Endometrium (tissue), 2 donors: ENCODE results near the gene SULT2B1.
A peak's percentile ranks its signal among the peaks of the same experiment; 100 is the strongest.
"Not testable (repeated sequence)": the region's sequence is repeated elsewhere in the genome, so short reads cannot be mapped to it uniquely, and the experiment has no call there.

Source experiments
- FAIRE-seq: peaks from 2 replicates; lab custom pipeline; 2012; peaks lifted over from hg19 to GRCh38; lab: Jason Lieb, UNC
- donor health status: control.
- donor health status: control.

The SULT2B1 gene

GRCh38 chr19:48618916-48619691 is 67.1 kb downstream of the SULT2B1 start, which contains the start of the genes RPL18 and SPHK2:
TSS of gene RPL18 (minus strand) at chr19:48619178. CDS start at chr19:48619143, 35 bp downstream.
TSS of gene SPHK2 (plus strand) at chr19:48619506. CDS start at chr19:48620515, 1,009 bp downstream.
- peak; percentile 96 for FAIRE-seq

DNA sequence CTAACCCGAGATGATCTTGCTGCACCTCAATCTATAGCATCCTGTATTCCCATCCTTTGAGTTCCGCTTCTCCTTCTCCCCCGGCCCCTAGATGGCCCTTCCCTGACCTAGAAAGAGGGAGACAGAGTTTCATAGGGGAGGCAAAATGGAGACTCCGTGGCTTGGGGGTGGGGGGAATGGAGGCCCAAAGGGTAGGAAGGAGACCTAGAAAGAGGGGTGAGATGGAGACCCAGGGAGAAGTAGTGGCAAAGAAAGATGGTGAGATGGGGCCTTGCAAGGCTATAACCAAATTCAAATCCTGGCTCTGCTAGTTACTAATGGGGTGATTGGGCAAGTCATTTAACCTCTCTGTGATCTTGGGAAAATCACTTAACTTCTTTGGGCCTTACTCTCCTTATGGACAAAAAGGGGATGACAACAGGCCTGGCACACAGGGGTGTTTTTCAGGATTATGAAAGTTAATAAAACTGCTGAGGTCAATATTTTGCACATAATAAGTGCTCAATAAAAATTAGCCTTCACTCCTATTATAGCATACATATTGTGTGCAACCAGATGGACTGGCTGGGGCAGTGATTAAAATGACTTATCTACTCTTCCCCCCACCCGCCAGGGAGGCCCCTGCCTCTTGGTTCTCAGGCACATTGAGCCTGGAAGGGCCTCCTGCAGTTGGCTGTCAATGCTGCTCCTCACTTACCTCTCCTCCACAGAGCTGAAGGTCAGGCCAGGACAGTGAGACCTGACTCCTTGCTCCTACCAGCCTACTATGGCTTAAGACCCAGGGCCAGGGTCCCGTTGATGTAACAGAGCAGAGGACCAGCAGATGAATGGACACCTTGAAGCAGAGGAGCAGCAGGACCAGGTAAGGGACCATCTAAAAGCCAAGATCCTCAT is 68.0 kb downstream of the SULT2B1 start:
- no peak for FAIRE-seq

- FAIRE-seq: no peak
Measured at GRCh38 chr19:48623556-48624066, 71.6 kb downstream of the SULT2B1 start.

GRCh38 chr19:48624067-48624594 is 72.2 kb downstream of the SULT2B1 start:
- FAIRE-seq: peak; percentile 69

DNA sequence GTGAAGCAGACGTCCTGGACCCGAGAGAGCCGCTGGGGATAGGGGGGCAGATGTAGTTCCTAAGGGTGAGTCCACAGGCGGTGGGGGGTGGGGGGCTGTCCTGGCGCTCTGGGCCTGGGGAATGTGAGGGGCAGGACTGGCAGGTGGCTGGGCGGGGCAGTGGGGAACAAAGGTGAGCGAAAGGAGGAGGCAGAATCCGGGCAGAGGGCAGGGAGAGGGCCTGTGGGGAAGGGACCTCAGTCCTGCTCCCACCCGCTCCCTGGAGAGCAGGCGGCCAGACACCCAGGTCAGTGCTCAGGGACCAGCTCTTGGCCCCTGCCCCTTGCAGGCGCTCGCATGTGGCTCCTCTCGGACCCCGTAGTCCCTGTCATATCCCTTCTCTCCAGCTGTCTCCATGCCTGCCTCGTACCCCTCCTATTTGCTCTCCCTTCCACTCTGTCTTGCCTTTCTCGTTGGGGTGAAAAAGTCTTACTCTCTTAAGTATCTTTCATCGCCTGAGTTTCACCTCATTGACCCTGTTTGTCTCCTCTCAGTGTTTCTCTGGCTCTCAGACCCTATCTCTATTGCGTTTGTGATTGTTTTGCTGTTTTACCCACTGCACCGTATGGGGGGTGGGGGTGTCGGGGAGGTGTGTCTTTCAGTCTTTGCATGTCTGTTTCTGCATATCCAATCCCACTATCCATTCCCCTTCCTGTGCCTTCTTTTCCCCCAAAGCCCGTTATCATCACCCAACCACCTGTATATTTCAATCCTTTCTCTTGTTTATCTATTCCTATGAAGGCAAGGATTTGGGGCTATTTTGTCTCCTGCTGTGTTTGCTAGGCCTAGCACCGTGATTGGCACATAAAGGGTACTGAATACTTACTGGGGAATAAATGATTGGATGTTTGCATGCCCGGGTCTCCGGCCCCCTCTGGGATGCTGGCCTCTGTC is 73.1 kb downstream of the SULT2B1 start:
- no peak for FAIRE-seq

GRCh38 chr19:48625891-48626327 is 73.9 kb downstream of the SULT2B1 start:
- FAIRE-seq: no peak

DNA sequence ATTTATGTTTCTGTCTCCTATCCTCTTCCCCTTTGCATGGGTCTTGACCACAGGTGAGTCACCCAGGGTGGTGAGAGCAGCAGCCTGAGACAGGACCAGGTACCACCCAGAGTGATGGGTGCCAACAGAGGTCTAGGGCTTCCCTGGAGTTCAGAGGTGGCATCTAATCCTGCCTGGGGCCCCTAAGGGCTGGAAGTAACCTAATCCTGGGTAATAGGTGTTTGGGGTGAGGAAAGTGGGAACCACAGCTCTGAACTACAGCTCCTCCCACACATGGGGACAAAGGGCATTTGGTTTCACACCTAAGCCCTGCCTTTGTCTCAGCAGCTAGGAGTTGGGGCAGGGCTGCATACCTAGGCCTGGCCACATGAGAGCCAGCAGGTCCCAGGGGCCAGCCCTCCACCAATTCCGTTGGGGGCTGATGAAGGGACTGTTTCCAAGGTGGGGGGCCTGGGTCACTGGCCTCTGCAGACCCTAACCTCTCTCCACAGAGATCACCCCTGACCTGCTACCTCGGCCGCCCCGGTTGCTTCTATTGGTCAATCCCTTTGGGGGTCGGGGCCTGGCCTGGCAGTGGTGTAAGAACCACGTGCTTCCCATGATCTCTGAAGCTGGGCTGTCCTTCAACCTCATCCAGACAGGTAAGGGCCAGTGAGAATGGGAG is 75.4 kb downstream of the SULT2B1 start:
- no peak for FAIRE-seq

DNA sequence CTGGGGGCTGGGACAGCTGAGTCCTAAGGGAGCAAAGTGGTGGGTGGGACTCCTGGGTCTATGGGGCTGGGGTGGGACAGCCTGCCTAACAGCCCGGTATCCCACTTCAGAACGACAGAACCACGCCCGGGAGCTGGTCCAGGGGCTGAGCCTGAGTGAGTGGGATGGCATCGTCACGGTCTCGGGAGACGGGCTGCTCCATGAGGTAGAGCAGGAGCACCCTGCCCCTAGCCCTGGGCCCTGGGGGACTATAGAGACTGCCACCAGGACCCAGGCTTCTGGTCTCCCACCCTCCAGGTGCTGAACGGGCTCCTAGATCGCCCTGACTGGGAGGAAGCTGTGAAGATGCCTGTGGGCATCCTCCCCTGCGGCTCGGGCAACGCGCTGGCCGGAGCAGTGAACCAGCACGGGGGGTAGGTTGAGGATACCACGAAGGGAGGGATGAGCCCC is 75.9 kb downstream of the SULT2B1 start:
- no peak for FAIRE-seq

DNA sequence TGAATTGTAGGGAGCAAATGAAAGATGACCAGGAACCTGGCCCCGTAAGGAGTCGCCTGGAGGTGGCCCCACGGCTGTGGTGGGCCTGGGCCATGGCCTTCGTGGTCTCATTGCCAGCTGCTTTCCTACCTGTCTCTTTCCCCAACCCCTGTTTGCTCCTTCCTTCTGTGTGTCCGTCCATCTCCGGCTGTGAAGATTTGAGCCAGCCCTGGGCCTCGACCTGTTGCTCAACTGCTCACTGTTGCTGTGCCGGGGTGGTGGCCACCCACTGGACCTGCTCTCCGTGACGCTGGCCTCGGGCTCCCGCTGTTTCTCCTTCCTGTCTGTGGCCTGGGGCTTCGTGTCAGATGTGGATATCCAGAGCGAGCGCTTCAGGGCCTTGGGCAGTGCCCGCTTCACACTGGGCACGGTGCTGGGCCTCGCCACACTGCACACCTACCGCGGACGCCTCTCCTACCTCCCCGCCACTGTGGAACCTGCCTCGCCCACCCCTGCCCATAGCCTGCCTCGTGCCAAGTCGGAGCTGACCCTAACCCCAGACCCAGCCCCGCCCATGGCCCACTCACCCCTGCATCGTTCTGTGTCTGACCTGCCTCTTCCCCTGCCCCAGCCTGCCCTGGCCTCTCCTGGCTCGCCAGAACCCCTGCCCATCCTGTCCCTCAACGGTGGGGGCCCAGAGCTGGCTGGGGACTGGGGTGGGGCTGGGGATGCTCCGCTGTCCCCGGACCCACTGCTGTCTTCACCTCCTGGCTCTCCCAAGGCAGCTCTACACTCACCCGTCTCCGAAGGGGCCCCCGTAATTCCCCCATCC is 76.7 kb downstream of the SULT2B1 start:
- no peak for FAIRE-seq

GRCh38 chr19:48629297-48629598 is 77.3 kb downstream of the SULT2B1 start:
- FAIRE-seq: no peak

GRCh38 chr19:48629599-48630295 is 77.8 kb downstream of the SULT2B1 start:
- FAIRE-seq: no peak

- FAIRE-seq: no peak
Measured at GRCh38 chr19:48630296-48631063, 78.5 kb downstream of the SULT2B1 start.

DNA sequence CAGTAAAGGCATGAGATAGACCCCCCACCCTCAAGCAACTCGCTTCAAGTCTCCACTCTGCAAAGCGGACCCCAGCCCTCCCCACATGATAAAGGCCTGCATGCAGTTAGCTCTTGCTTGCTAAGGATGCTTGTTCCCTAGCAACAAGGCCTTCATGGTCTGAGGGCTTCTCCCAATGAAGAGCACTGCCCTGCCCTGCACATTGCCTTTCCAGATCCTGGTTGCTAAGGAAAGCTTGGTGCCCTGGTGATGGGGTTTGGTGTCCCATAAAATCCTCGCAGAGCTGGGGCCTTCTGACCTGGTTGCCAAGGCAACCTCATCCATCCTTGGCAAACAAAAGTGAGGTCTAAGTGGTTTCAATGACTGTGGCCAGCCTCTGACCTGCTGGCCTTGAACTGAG is 79.3 kb downstream of the SULT2B1 start:
- FAIRE-seq: no peak

- FAIRE-seq: not testable (repeated sequence)
Measured at GRCh38 chr19:48632286-48632685, 80.3 kb downstream of the SULT2B1 start.

DNA sequence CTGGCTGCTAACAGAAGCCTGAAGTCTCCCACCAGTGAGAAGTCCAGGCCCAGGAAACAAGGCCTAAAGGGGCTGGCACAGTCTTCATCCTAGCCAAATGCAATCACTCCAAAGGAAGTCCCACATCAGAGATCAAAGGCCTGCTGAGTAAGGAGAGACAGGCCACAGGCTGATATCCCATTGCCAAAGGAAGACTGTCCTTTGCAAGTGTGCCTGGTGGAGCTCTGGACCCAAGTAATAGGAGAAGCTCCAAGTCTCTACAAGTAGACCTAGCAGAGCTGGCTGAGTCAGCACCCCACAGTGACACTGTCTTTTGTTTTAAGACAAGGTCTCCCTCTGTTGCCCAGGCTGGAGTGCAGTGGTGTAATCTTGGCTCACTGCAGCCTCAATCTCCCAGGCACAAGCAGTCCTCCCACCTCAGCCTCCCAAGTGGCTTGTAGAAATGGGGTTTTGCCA is 80.7 kb downstream of the SULT2B1 start:
- no peak for FAIRE-seq

- no peak for FAIRE-seq
Measured at GRCh38 chr19:48633148-48634035, 81.4 kb downstream of the SULT2B1 start.

- no peak for FAIRE-seq
Measured at GRCh38 chr19:48634036-48634342, 82.0 kb downstream of the SULT2B1 start.
